Activated CD4-positive, CD25-positive, alpha-beta regulatory T cell treated with anti-CD3 and anti-CD28 coated beads, Interleukin-2, amount 50 U/mL, for 72 hours (primary cell): ENCODE data around the gene KIF19.
A peak's percentile ranks its signal among the peaks of the same experiment; 100 is the strongest.

Experiments used
- DNase-seq: peaks from one replicate; pipeline ENCODE4 v3.0.0; 2021

Gene KIF19

DNA sequence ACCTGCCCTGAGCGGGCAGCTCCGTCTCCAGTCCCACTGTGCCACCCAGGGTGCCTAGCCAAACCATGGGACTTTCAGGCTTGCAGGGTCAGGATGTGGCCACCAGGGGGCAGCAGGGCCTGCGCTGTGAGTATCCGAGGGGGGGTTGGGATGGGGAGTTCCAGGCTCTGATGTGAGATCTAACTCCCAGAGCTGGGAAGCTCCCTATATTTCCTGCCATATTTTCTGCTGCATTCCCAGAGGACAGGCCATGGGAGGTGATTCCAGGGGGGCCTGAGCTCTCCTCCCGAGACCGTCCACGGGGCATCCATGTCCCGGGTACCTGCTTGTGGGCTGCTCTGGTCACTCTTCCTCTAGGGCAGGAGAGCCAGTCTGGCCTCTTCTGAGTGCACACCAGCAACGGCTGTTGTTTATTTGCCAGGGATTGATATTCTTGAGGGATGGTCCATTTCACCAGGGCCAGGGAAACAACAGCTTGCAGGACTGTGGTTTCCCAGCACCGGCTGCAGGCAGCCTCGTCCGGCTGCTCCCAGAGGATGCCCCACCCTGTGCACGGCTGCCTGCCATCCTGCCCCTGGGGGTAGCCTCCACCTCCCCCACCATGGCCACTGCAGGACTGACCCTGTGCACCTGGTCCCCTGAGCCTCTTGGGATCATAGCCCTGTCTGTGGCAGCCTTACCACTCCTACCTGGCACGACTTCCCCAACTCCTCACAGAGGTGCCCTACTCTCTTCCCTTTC, 42.5 kb downstream of the KIF19 start:
- DNase-seq = peak; percentile 79

DNA sequence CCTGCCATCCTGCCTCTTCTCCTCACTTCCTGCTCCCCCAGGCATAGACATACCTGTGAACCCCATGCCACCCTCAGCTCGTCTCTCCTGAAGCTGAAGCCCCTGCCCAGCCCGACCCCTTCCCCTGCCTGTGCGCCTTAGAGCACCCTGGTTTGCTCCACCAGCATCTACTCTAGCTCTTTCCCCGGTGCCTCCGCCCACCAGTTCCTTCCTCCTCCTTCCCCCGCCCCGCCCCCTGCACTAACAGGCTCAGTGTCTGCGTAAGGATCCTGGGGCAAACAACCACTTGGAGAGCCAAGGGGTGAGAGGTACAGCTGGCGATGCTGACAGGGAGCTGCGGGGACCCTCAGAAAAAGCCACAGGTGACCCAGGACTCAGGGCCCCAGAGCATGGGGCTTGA, 43.2 kb downstream of the KIF19 start:
- DNase-seq = no peak

DNA sequence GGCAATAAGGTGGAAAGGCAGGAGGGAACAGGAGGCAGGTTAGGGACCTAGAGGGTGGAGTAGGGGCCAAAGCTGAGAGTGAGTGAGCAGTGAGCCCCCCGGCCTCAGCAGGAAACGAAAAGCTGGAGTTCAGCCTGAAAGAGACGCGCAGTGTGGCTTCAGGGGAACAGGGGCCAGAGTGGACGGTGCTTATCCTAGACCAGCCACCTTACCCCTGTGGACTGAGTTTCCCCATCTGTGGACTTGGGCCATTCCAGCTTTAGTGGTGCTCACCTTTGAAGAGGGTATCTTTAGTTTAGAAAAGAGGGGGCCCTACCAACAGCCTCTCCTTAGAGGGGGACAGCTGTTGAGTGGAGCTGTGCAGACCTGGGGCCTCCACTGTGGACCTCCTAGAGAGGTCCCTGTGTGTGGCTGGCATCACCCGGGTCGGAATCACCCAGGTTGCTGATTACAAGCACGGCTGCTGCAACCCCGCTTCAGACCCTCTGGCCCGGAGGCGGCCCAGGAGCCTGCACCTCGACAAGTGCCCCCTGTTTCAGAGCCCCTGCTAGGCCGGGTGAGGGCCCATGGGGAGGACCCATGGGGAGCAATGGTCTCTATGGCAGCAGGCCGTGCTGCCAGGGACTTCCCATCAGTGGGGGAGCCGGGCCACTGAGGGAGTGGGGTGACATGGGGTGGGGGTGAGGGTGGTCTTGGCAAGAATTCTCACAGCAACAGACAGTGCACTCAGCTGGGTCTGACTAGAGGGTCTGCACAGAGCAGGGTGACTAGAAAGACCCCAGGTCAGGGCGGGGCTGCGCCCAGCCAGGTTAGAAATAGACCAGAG, 43.9 kb downstream of the KIF19 start:
- DNase-seq = no peak

- no peak for DNase-seq
These were observed 45.7 kb downstream of the KIF19 start for GRCh38 chr17:74371653-74372147.

DNA sequence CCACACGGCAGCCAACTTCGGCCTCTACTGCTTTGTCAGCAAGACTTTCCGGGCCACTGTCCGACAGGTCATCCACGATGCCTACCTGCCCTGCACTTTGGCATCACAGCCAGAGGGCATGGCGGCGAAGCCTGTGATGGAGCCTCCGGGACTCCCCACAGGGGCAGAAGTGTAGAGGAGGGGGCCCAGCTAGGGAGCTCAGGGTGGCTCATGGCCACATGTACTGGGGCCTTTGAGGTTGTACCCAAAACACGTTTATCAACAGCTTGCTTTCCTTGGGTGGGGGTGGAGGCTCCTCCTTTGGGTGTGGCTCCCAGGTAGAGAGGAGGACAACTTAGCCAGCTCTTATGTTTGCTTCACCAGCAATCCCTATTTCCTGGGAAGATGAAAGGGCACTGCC, 46.4 kb downstream of the KIF19 start:
- DNase-seq = no peak

- no peak for DNase-seq
These were observed 48.0 kb downstream of the KIF19 start for GRCh38 chr17:74373838-74374606.

DNA sequence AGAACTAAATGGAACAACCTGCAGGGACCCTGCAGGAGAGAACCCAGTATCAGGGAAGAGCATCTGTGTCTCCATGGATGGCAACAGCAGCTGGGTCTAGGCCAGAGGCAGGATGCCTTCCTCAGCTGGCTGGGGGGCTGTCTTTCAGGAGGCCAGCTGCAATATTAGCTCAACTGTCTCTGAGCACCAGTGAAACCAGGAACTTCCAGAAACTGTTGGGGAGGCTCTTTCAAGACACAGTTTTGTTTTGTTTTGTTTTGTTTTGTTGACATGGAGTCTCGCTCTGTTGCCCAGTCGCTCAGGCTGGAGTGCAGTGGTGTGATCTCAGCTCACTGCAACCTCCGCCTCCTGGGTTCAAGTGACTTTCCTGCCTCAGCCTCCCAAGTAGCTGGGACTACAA, 48.8 kb downstream of the KIF19 start:
- no peak for DNase-seq

DNA sequence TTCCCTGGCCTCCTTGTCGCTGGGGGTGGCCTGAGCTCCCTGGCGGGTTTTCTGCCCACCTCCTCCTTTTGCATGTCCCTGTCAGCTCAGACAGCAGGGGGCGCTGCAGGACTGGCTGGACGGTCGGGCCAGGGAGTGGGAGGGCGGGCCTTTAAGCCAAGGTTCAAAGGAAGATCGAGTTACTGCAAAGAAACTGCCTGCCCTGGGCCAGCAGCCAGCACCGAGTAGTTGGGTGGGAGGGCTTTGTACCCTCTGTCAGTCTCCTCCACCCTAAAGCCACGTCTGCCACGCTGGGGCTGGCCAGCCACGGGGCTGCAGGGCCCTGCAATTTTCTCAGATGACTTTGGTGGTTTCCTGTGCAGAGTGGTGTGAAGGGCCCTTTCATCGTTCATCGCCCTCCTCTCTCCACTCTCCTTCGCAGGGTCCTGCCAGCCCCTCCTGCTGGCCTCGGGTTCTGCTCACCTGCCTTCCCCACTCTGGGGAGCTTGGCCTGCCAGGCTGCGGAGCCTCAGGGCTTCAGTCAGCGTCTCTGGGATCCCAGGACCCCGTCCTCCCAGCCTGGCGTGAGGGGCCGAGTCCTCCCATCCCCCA, 53.6 kb downstream of the KIF19 start:
- peak; percentile 92 for DNase-seq

DNA sequence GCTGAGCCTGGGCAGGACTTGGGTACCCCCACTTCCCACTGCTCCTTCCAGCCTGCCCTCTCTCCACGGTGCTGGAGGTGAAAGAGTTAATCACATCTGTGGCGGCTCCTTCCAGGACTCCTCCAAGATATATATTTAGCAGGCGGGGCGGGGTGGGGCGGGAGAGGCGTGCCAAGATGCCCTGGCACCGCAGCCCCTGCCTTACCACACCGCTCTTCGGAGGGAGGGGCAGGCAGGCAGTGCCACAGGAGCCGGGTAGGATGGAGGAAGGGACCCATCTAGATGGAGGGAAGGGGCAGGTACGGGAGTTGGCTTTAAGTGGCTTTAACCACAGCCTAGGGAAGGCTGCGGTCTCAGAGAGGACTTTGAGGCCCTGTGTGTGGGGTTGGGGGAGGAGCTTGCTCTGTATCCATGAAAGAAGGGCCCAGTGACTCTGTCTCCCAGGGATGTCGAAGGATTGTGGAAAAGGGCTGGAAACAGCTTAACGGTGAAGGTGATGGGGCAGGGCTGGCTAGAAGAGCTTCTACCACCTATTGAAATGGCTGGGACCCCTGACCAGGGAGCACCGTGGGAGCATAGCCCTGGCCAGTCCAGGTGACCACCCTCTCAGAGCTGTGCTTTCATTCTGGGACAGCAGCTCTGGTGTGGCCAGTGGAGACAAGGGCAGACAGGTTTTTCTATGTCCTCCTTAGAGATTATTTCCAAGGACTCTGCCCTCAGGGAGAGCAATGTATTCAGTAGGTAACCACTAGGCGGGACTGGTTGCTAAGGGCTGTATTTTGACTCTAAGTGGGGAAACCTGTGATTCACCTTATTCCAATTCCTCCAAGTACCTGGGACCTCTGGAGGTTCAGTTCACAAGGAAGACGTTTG, 54.3 kb downstream of the KIF19 start:
- no peak for DNase-seq

- DNase-seq = no peak
These were observed 55.2 kb downstream of the KIF19 start for GRCh38 chr17:74380959-74381808.

- DNase-seq = no peak
These were observed 57.1 kb downstream of the KIF19 start for GRCh38 chr17:74383141-74383540.

GRCh38 chr17:74385201-74385600, 59.2 kb downstream of the KIF19 start:
- DNase-seq = no peak

DNA sequence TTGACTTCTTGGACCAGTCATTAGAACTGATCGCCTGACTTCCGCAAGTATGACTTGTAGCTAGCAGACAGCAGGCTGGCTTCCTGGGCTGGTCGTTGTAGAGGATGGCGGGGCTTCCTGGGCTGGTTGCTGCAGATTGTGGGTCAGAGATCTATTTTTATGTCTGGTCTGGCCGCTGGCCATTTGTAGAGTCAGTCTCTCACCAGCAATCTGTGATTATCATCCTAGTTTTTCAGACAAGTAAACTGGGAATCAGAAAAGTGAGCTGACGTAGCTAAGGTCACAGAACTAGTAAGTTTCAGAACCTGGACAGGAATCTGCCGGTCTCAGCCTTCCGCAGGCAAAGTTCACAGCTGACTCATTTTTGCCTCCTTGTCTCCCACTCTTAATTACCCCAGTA, 60.4 kb downstream of the KIF19 start:
- DNase-seq = no peak

GRCh38 chr17:74387365-74388218, 61.6 kb downstream of the KIF19 start:
- DNase-seq = no peak

DNA sequence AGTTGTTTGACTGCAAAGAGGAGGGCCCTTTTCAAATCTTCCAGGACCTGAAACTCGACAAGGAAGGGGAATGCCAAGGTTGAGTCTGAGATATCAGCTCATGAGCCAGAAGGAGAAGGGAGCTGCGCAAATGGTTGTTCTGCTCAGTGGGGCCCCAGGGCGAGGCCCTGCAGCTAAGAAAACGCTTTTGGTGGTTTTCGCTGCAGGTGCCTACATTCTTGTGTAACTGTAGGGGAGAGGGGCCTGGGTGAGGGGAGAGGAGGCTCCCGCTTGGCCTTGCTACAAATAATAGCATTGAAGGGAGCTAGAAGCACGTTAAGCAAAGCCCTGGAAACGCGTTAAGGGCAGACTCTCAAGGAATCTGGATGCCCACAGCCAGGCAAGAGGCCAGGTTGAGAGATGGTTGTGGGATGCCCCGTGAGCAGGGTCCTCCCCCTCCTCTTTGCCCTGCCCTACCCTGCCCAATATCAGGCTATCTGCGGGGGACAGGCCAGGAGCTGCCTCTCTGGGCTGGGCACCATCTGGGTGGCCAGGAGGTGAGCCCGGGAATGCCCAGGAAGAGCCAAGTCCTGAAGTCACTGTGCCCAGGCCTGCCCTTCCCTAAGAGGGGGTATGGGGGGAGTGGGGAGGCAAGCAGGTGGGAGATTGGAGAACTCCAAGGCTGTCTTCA, 63.2 kb downstream of the KIF19 start:
- DNase-seq = no peak

GRCh38 chr17:74389937-74390679, 64.1 kb downstream of the KIF19 start:
- DNase-seq = no peak

DNA sequence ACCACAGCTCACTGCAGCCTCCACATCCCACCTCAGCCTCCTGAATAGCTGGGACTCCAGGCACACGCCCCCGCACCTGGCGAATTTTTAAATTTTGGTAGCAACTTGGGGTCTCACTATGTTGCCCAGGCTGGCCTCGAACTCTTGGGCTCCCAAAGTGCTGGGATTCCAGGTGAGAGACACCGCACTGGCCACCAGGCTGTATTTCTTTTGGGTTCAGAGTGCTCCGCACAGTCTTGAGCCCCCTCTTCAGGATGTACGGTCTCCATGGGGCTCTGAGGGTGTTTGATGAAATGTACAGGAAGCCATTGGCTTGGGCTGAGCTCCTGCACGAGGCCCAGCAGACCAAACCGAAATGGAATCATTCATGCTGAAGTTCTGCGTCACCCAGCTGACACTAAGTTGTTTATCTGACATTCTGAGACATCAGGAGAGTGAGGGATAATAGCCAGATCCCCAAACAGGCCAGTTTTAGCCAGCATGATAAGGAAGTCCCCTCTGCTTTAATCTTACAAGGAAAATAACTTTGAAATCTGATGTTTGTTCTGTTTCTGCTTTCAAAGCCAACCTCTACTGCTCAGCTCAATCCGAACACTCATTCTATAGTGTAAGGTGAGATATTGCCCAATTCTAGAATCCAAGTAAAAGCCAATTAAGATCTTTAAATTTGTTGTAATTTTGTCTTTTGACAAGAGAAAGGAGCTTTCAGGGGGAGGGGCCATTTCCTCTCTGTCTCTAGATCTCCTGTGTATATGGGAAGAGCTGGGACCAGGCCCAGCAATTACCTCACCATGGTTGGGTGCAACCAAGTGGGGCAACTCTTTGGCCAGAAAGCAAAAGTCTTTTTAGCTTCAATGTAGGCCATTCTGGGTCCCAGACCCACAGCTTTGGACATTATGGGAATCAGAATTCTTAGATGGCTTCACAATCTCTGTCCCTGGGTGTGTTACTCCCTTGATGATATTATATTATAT, 64.9 kb downstream of the KIF19 start:
- no peak for DNase-seq
